ENCODE measurements around the gene FBXO15.

Gene FBXO15

DNA sequence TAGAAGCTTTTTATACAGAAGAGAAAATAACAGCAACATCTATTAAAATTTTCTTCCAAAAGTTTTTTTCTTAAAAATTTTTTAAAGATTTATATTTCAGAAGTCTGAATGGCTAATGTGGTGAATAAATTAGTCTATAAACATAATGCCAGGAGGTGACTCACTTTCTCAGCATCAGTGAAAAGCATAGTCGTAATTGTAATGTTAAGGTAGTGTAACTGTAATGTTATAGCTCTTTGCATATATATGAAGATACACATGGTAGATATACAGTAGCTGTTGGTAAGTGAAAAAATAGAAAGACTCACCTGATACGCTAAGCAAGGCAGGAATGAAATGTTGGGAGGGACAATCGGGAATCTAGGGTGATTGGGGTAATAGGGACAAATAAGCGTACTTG, 6.2 kb upstream of the FBXO15 start:
- no peak for DNase-seq (ENCODE audit: low read depth)

- DNase-seq (ENCODE audit: low read depth): no peak
These were observed 5.7 kb upstream of the FBXO15 start for GRCh38 chr18:74153377-74153776.

DNA sequence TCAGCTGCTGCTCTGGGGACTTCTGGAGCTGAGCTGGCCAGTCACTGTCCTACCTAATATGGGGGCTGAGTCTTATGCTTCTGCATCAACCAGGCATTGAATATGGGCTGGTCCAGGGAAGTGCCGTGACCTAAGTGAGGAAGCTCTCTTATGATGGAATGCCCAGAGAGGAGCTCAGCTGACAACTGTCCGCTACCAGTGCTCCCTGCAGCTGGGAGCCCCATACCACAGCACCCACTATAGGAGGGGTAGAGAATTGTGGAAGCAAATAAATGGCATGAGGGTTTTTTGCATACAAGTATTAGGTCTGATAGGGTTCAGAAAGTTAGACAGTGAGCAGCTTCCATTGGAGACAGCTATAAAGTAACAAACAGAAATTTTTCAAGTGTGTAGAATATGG, 5.2 kb upstream of the FBXO15 start:
- no peak for DNase-seq (ENCODE audit: low read depth)

GRCh38 chr18:74152270-74152669, 4.6 kb upstream of the FBXO15 start:
- no peak for DNase-seq (ENCODE audit: low read depth)

DNA sequence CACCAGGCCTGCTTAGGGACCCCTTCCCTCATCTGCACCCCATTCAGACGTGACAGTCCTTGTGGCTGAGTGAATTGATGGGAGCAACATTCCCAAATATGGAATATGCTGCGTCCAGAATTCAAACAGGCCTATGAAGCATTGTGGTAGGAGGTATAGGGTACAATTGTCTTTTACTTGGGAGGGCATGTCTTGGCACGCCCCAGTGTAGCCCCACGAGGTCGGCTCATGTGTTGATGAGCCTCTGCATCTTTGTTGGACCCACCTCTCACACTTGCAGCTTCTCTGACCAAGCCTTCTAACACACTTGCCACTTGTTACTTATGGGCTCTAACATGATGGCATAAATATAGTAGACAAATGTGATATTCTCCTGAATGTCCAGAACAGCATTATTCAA, 2.2 kb upstream of the FBXO15 start:
- no peak for DNase-seq (ENCODE audit: low read depth)

GRCh38 chr18:74148543-74149070, 973 bp upstream of the FBXO15 start:
- peak; percentile 0 for DNase-seq (ENCODE audit: low read depth)

- DNase-seq (ENCODE audit: low read depth): no peak
These were observed 199 bp downstream of the FBXO15 start for GRCh38 chr18:74147491-74147778.

GRCh38 chr18:74146756-74147155, 878 bp downstream of the FBXO15 start:
- peak; percentile 8 for DNase-seq (ENCODE audit: low read depth)

DNA sequence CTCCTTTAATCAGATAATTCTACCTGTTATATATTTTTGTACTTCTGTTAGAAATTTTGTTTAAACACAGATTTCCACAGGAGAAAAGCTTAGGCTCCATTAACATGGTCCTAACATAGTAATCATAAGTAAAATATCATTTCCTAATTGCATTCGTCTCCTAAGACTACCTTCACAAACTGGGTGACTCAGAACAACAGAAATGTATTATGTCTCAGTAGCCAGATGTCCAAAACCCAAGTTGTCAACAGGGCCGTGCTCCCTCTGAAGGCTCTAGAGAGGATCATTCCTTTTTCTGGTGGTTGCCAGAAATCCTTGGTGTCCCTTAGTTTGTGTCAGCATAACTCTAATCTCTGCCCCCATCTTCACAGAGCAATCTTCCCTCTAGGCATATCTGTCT, 5.4 kb downstream of the FBXO15 start:
- no peak for DNase-seq (ENCODE audit: low read depth)

- no peak for DNase-seq (ENCODE audit: low read depth)
These were observed 6.0 kb downstream of the FBXO15 start for GRCh38 chr18:74141667-74142066.

GRCh38 chr18:74140582-74140981, 7.1 kb downstream of the FBXO15 start:
- no peak for DNase-seq (ENCODE audit: low read depth)

DNA sequence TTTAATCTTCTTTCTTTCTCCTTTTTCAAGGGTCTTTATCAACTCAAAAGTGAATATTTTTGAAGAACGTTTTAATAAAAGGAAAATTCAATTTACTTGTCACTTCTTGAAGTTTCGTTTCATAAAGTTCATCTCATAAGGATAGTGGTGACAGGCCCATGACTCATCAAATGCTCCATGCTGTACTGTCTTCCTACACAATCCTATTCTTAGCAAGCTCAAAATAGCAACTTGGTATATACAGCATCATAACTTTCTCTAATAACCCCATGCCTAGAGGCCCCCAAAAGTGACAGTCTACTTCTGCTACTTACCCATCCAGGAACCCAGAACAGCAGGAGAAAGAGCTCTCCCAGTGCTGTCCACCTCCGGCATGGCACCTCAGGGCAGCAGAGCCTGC, 7.7 kb downstream of the FBXO15 start:
- no peak for DNase-seq (ENCODE audit: low read depth)

DNA sequence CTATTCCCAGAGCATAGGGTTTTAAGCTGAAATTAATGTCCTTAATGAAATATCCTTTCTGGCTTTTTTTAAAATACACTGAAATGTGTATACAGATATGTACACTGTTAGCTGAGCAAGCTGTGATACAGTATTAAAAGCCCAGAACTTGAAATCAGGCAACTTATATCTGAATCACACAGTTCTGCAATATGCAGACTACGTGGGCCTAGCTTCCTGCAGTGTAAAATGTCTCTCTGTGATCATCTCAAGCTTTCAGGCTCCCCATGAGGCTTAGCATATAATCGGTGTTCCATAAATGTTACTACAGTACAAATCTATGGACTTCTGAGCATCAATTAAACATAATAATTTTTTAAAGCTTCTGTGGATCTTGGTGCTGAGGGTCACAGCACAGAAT, 8.2 kb downstream of the FBXO15 start:
- no peak for DNase-seq (ENCODE audit: low read depth)

- no peak for DNase-seq (ENCODE audit: low read depth)
These were observed 9.6 kb downstream of the FBXO15 start for GRCh38 chr18:74137920-74138538.

DNA sequence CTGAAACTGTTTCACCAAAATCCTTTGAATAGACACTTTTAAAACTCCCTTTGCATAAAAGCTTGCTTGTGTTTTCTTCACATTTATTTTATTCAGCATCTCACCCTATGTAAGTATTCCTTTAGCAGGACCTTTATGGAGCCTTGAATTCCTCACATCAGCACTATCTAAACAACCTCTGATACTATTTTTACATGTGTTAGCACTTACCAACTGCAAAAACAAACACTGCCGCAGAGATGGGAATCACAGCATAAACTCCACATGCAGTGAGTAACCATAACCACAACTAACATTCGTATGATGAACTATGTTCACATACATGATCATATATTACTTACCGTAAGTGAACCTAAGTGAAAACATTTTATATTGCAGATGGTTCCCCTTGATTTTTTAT, 15.4 kb downstream of the FBXO15 start:
- DNase-seq (ENCODE audit: low read depth): no peak

DNA sequence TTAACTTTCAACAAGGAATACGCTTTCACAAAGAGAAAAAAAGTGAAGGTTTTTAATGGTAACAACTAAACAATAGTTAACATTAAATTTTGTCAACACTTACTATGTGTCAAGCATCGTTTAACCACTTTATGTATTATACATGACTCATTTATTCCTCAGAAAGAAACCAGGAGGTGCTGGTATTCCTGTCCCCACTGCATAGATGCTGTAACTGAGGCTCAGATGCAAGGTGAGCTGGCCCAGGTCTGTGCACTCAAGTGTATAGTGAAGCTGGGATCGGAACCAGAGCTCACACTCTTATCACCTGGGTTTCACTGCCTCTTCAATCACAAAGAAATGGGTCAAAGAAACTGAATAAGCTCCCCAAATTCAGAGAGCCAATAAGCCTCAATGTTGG, 16.5 kb downstream of the FBXO15 start:
- DNase-seq (ENCODE audit: low read depth): no peak

GRCh38 chr18:74128159-74128558, 19.5 kb downstream of the FBXO15 start:
- no peak for DNase-seq (ENCODE audit: low read depth)

DNA sequence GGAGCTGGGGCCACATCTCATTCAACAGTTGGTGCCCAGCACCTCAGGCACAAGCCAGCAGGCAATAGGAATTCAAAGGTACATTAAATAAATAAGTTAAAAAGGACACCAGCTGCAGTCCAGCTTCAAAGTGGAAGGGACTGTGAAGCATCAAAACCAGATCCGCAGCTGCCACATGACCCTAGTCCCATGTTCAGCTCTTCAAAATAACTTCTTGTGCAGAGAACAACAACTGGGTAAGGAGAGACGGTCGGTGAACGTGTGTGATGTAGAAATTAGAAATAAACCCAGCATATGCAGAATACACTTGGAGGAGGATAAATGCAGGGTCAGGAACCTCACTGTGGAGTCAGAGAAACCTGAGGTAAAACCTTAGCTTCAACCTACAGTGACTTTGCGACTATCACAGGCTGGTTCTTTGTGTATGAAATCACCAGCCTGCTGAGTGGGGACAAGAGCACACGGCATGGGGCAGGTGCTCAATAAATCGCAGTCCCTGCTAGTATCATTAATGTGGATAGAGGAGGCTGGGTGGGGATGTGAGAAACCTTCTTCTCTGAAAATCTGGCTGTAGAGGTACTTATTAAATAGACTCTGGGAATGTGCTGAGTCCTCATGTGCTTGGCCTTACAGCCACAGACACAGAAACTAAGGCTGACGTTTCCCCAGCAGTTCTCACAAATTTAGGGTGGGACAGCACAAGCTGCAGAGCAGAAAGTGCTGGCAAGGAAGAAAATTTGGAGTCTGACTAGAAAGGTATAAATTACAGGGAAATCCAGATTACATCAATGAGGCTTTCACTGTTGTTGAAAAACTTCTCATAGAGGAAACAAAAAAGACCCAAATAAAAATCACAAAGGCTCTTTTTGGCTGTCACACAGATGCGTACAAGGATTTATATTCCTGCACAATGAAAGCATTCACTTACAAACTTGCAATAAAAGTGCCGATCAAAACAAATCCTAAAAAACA, 20.7 kb downstream of the FBXO15 start:
- no peak for DNase-seq (ENCODE audit: low read depth)

DNA sequence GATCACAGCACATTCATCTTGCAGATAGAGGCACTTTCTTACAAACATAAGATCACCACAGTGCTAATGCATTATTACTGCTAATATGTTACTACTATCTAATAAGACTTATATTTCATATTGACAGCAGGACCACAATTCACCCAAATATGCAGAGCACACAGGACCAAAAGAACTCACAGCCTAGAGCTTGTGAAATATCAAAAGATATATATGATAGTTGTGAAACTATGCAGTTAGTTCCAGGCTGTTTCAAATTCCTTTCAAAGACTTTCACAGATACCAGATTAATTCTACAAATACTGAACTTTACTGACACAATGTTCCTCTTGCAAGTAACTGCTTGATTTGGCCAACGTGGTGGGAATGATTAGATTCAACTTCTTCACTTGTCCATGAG, 23.0 kb downstream of the FBXO15 start:
- no peak for DNase-seq (ENCODE audit: low read depth)

- no peak for DNase-seq (ENCODE audit: low read depth)
These were observed 24.4 kb downstream of the FBXO15 start for GRCh38 chr18:74123200-74123599.

- DNase-seq (ENCODE audit: low read depth): no peak
These were observed 30.7 kb downstream of the FBXO15 start for GRCh38 chr18:74116633-74117554.

DNA sequence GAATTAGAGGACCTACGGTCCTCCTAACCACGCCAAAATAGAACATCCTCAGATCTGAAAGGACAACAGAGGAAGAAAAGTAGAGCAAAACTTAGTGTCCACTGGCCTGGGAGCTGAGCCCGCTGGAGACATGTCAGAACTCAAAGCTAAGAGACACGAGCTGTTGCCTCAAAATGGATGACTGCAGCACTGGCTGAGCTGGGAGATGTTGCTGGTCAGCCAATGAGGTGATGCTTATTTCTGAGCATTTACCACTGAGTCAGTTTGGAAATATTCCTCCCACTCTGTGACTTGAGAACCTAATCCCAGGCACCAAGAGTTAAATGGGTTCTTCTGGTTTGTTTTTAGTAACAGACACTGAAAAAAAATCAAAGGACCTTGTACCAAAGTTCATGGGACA, 32.6 kb downstream of the FBXO15 start:
- no peak for DNase-seq (ENCODE audit: low read depth)

All from HS-27A (cell line).